Epithelial cell of proximal tubule (primary cell): Measurements from ENCODE around the gene RASD2. TPM values are rescaled to one million over a fixed set of nuclear protein-coding genes. Genes with fewer than 3 reads are reported as not detected.

ENCODE experiments used
- DNase-seq: peaks from one replicate; pipeline ENCODE4 v3.0.0-alpha.2; 2011; ENCODE audit warnings: low read depth
- H3K4me3 ChIP-seq: 2 replicates; pipeline ENCODE4 v1.5.1; 2011; ENCODE audit warnings: low read depth, mild to moderate bottlenecking, low read length
- CTCF ChIP-seq: conservative IDR thresholded peaks from 2 replicates; pipeline ENCODE4 v1.5.1; 2012; ENCODE audit warnings: low read depth, mild to moderate bottlenecking, low read length
- total RNA-seq: library from RNA; depleted of rRNA; stranded (reverse); fragments of >200 nt; gene quantifications from 2 replicates; pipeline ENCODE4 v1.2.3, GENCODE V29; 2015

Gene RASD2
- total RNA-seq, 1 donor from 2014 or later: 0.12 TPM

- no peak for TF ChIP-seq CTCF
- DNase-seq: no peak
- no peak overlapping the region for H3K4me3 ChIP-seq
These were observed 21.2 kb upstream of the RASD2 start for GRCh38 chr22:35519306-35520000.

DNA sequence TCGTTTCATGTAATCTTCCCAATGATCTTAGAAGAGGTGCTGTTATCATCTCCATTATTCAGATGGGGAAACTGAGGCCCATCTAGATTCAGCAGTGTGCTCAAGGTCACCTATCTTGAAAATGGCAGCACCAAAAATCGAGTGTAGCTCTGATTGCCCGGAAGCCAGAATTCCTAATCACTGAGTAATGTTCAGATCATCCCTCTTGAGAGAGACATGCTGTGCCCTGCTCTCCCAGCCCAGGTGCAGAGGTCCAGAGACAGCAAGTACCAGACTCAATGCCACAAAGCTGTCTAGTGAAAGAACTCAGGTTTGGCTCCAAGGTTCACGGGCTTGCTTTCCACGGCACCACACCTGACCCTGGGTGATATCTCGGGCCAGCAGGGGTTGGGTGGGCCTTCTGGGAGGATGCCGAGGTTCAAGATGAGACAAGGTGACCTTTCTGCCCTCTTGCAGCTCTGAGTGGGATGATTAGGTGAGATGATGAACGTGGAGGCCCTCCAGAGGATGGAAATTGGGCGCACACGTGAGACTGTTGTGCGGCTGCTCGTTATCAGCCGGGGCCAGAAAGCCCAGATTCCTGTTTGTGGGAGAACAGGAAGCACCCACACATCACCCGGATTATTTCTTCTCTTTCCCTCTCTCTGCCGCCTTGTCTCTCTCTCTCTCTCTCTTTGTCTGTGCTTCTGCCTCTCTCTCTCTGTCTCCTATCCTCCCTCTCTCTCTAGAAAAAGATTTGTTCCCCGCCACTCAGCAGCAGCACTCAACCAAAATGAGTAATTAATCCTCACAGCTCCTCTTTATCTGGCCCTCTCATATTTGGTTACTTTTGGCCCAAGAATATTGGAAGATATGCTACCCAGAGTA, 19.0 kb upstream of the RASD2 start:
- no peak for TF ChIP-seq CTCF
- no peak for DNase-seq
- H3K4me3 ChIP-seq: no peak overlapping the region

GRCh38 chr22:35522225-35523149, 18.1 kb upstream of the RASD2 start:
- DNase-seq: no peak
- H3K4me3 ChIP-seq: no peak overlapping the region
- TF ChIP-seq CTCF: no peak

DNA sequence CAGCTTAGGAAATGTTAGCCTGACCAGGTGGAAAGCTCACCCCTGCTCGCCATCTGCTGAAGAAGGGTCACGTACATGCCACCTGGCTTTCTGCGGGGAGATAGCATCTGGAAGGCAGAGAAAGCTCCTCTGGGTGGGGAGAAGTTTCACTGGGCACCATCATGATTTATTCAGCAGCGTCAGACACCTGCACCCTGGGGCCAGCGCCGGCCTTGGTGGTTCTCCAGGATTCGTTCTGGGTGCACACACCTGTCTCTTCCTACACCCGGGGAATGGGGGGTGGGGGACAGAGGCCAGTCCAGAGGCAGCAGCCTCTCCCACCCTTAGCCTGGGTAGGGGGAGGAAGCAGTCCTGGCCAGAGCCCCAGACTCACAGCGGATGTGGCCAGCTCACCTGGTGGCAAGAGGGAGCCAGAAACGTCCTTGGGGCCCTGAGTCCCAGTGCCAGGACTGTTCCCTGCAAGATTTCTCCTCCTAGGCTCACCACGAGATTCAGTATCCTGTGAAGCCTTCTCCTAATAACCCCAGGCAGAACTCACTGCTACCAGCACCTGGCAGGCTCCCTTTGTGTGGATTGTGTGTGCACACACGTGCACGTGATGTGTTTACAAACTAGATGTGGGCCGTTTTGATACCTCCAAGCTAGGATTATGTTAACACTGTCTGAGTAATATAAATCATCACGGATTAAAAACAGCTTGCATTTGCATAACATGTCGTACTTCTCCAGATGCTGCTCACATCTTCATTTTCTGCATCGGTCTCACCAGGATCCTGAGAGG, 17.3 kb upstream of the RASD2 start:
- TF ChIP-seq CTCF: no peak
- H3K4me3 ChIP-seq: no peak overlapping the region

DNA sequence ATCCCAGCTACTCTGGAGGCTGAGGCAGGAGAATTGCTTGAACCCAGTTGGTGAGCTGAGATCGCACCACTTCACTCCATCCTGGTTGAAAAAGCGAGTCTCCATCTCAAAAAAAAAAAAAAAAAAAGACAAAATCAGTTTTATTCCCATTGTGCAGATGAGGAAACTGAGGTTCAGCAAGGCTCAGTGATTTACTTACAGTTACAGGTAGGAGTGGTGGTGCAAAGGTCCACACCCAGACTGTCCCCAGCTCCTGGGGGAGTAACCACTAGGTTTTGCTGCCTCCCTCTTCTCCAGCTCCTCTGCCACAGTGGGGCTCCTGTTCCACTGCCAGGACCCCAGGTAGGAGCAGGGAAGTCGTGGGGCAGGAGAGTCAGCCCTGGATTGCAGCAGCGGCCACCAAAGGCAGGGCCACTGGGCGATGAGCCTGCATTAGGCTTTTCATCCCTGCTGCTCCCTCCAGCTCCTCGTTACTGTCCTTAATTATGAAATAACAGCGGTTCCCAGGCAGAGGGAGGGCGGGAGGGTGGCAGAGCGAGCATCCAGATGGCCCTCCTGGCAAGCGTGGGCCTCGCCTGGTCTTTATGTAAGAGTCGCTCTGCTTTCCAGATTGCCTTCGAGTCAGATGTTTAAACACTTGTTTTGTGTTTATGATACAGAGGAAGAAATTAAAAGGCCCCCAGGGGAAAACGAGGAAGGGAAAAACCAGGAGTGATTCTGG, 15.5 kb upstream of the RASD2 start:
- TF ChIP-seq CTCF: no peak
- DNase-seq: no peak
- no peak overlapping the region for H3K4me3 ChIP-seq

More for the DNA sequence above, 17.3 kb upstream of the RASD2 start:
- DNase-seq: no peak
